Peyer's patch (tissue), 4 donors: ENCODE measurements around the gene SRRT. TPM values are rescaled to one million over a fixed set of nuclear protein-coding genes. Genes with fewer than 3 reads are reported as not detected.

Experiments used
- DNase-seq, 3 donors: peaks; one replicate each; pipeline ENCODE4 v3.0.0-alpha.2; 2017 to 2019
- H3K27ac ChIP-seq, 4 donors: fragments of 200-600 bp; sonication (generic); one replicate each; pipeline ENCODE4 v1.5.1; 2016 to 2019
- H3K27me3 ChIP-seq, 2 donors: fragments of 200-600 bp; sonication (generic); one replicate each; pipeline ENCODE4 v1.5.1; 2019
- H3K36me3 ChIP-seq, 3 donors: fragments of 200-600 bp; sonication (generic); one replicate each; pipeline ENCODE4 v1.5.1; 2016 to 2019
- H3K4me1 ChIP-seq, 4 donors: fragments of 200-600 bp; sonication (generic); one replicate each; pipeline ENCODE4 v1.5.1; 2016 to 2019
- H3K4me3 ChIP-seq, 4 donors: fragments of 200-600 bp; sonication (generic); 1 replicate in 3 of 4; 2 replicates in 1 of 4; pipeline ENCODE4 v1.5.1; 2016 to 2019; ENCODE audit warnings: mild to moderate bottlenecking in 1 of 4
- H3K9me3 ChIP-seq, 4 donors: fragments of 200-600 bp; sonication (generic); one replicate each; pipeline ENCODE4 v1.5.1; 2016 to 2019; ENCODE audit warnings: mild to moderate bottlenecking in 1 of 4
- POLR2A ChIP-seq, 2 donors: fragments of 450-650 bp; IDR thresholded peaks; one replicate each; pipeline ENCODE4 v1.5.1; 2017; ENCODE audit warnings: antibody characterized with exemption in 2 of 2, mild to moderate bottlenecking in 2 of 2, moderate library complexity in 2 of 2
- total RNA-seq, 4 donors: library from RNA; depleted of rRNA; stranded (reverse); fragments of >200 nt; gene quantifications; one replicate each; pipeline ENCODE4 v1.1.0, GENCODE V29; 2016
- TF ChIP-seq, protein P1 (sequence below), 6 experiments: fragments of 450-650 bp in 4 of 6; fragments of 200-600 bp in 2 of 6; sonication (generic) in 1 of 6; IDR thresholded peaks; one replicate each; pipeline ENCODE4 v1.5.1; 2017 to 2019; ENCODE audit warnings: antibody characterized with exemption in 6 of 6, mild to moderate bottlenecking in 3 of 6, moderate library complexity in 1 of 6

The SRRT gene
- total RNA-seq, 4 donors from 2014 or later, result 60.9 to 272 (median 113) TPM

- Histone ChIP-seq H3K36me3 (peaks cover 0 to 30% (median 0%) of the 10 kb centered on the region in 3 donors), H3K4me3 (no peak overlapping the region), H3K4me1 (peaks cover 0 to 7% (median 0%) of the 10 kb centered on the region in 4 donors), H3K27ac (no peak overlapping the region), H3K9me3 (no peaks in the 10 kb centered on the region), H3K27me3 (no peaks in the 10 kb centered on the region)
- TF ChIP-seq, protein P1, sequence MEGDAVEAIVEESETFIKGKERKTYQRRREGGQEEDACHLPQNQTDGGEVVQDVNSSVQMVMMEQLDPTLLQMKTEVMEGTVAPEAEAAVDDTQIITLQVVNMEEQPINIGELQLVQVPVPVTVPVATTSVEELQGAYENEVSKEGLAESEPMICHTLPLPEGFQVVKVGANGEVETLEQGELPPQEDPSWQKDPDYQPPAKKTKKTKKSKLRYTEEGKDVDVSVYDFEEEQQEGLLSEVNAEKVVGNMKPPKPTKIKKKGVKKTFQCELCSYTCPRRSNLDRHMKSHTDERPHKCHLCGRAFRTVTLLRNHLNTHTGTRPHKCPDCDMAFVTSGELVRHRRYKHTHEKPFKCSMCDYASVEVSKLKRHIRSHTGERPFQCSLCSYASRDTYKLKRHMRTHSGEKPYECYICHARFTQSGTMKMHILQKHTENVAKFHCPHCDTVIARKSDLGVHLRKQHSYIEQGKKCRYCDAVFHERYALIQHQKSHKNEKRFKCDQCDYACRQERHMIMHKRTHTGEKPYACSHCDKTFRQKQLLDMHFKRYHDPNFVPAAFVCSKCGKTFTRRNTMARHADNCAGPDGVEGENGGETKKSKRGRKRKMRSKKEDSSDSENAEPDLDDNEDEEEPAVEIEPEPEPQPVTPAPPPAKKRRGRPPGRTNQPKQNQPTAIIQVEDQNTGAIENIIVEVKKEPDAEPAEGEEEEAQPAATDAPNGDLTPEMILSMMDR (IDR thresholded peaks at IDR 0.05), result no peak
- no peak for TF ChIP-seq POLR2A (IDR thresholded peaks at IDR 0.05)
- DNase-seq, result no peak
These were observed 18.0 kb upstream of the SRRT start for GRCh38 chr7:100856871-100857282.

GRCh38 chr7:100859856-100860255, 15.0 kb upstream of the SRRT start:
- Histone ChIP-seq H3K27me3 (no peaks in the 10 kb centered on the region), H3K36me3 (peaks cover 0 to 30% (median 0%) of the 10 kb centered on the region in 3 donors), H3K4me3 (no peak overlapping the region), H3K9me3 (no peaks in the 10 kb centered on the region), H3K4me1 (peaks cover 0 to 11% (median 0%) of the 10 kb centered on the region in 4 donors), H3K27ac (no peak overlapping the region)
- TF ChIP-seq, protein P1 (IDR thresholded peaks at IDR 0.05), result no peak
- no peak for TF ChIP-seq POLR2A (IDR thresholded peaks at IDR 0.05)
- no peak for DNase-seq

GRCh38 chr7:100860702-100861615, 13.9 kb upstream of the SRRT start:
- no peak for DNase-seq
- peaks cover 0 to 22% (median 0%) of the 10 kb centered on the region in 3 donors for H3K36me3 ChIP-seq
- TF ChIP-seq, protein P1 (IDR thresholded peaks at IDR 0.05), result no peak
- TF ChIP-seq POLR2A (IDR thresholded peaks at IDR 0.05), result no peak
- no peak overlapping the region for H3K4me3 ChIP-seq
- peaks cover 0 to 18% (median 0%) of the 10 kb centered on the region in 4 donors for H3K4me1 ChIP-seq
- H3K27ac ChIP-seq, result no peak overlapping the region
- no peaks in the 10 kb centered on the region for H3K9me3 ChIP-seq
- no peaks in the 10 kb centered on the region for H3K27me3 ChIP-seq

DNA sequence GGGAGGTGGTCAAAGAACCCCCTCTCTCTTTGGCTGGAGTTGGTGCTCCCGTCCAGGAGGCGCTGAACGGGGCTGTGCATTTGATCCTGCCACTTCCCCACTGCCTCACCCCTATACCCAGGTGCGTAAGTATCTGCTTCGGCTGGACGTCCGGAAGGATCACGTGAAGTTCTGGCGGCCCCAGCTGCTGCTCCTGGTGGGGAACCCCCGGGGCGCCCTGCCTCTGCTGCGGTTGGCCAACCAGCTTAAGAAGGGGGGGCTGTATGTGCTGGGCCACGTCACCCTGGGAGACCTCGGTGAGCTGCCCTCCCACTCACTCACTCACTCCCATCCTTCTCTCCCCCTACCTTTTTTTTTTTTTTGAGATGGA, 13.3 kb upstream of the SRRT start:
- no peak for DNase-seq
- no peaks in the 10 kb centered on the region for H3K9me3 ChIP-seq
- peaks cover 0 to 20% (median 0%) of the 10 kb centered on the region in 3 donors for H3K36me3 ChIP-seq
- no peak overlapping the region for H3K4me3 ChIP-seq
- no peaks in the 10 kb centered on the region for H3K27me3 ChIP-seq
- H3K4me1 ChIP-seq, result peaks cover 2 to 24% (median 4%) of the 10 kb centered on the region in 4 donors
- H3K27ac ChIP-seq, result no peak overlapping the region
- no peak for TF ChIP-seq POLR2A (IDR thresholded peaks at IDR 0.05)
- TF ChIP-seq, protein P1 (IDR thresholded peaks at IDR 0.05), result no peak

DNA sequence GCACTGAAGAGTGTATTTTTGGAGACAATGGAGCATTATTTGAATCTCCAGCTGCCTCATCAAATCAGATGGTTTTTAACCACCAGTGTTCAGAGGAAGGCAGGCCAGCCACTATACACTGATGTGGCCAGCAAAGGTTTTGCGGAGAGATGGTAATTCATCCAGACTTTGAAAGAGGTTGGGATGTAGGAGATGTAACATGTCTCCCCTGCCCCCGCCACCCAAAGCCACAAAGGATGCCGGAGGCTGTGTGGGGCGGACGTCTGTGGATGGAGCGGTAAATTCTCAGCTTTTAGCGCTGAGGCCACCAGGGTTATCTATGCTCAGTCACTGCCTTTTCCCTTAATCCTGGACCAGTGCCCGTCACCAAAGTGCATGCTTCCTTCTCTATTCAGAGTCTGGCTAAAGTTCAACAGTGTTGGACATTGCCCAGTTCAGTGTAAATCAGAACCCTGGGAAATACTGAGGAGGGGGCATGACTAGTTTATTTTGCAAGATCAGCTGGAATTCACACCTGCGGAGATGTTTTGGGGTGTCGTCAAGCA, 11.4 kb upstream of the SRRT start:
- Histone ChIP-seq H3K4me3 (no peak overlapping the region), H3K36me3 (peaks cover 0 to 20% (median 0%) of the 10 kb centered on the region in 3 donors), H3K27me3 (no peaks in the 10 kb centered on the region), H3K27ac (peak overlapping the region in 1 of 4 donors; percentile 19), H3K4me1 (peaks cover 6 to 33% (median 12%) of the 10 kb centered on the region in 4 donors), H3K9me3 (no peaks in the 10 kb centered on the region)
- no peak for TF ChIP-seq POLR2A (IDR thresholded peaks at IDR 0.05)
- TF ChIP-seq, protein P1 (IDR thresholded peaks at IDR 0.05), result no peak
- DNase-seq, result peak in 1 of 3 donors; percentile 73
